Neural cell (in vitro differentiated cells): ENCODE measurements around the gene PPM1J. TPM values are rescaled to one million over a fixed set of nuclear protein-coding genes. Genes with fewer than 3 reads are reported as not detected.

Experiments used
- H2AFZ ChIP-seq: fragments of 200-600, 300-800 bp; sonication (generic), shearing (Covaris generic); 2 replicates; pipeline ENCODE4 v1.6.0; 2014; ENCODE audit warnings: low read depth, mild to moderate bottlenecking, antibody characterized with exemption, low read length, moderate library complexity
- H3F3A ChIP-seq: fragments of 200-600 bp; shearing (Covaris generic); 2 replicates; pipeline ENCODE4 v1.6.1; 2016; ENCODE audit warnings: mild to moderate bottlenecking, moderate library complexity, mixed read lengths, antibody characterized with exemption, low read length; ENCODE audit not compliant: insufficient read depth, poor library complexity, severe bottlenecking
- H3K27ac ChIP-seq: fragments of 200-600, 300-800 bp; sonication (generic), shearing (Covaris generic); 2 replicates; pipeline ENCODE4 v1.5.1; 2014; ENCODE audit warnings: mild to moderate bottlenecking, low read length, moderate library complexity
- H3K27me3 ChIP-seq: fragments of 300-800, 200-600 bp; sonication (generic), shearing (Covaris generic); 2 replicates; pipeline ENCODE4 v1.6.0; 2014; ENCODE audit warnings: mild to moderate bottlenecking, low read depth, low read length, moderate library complexity; ENCODE audit not compliant: insufficient read depth
- H3K36me3 ChIP-seq: fragments of 300-800, 200-600 bp; sonication (generic), shearing (Covaris generic); 2 replicates; pipeline ENCODE4 v1.5.1; 2014; ENCODE audit warnings: mild to moderate bottlenecking, antibody characterized with exemption, low read length, moderate library complexity; ENCODE audit not compliant: insufficient read depth
- H3K4me2 ChIP-seq: fragments of 300-800, 200-600 bp; sonication (generic), shearing (Covaris generic); 2 replicates; pipeline ENCODE4 v1.6.0; 2014; ENCODE audit warnings: mild to moderate bottlenecking, low read length
- H3K4me3 ChIP-seq: fragments of 300-800, 200-600 bp; sonication (generic), shearing (Covaris generic); 2 replicates; pipeline ENCODE4 v1.5.1; 2014; ENCODE audit warnings: mild to moderate bottlenecking, low read length, moderate library complexity
- H3K79me2 ChIP-seq: fragments of 200-600 bp; shearing (Covaris generic); replicated peaks from 2 replicates; pipeline ENCODE4 v1.6.0; 2014; ENCODE audit warnings: mild to moderate bottlenecking, low read length, moderate library complexity; ENCODE audit not compliant: insufficient read depth
- H3K9ac ChIP-seq: fragments of 300-800, 200-600 bp; sonication (generic), shearing (Covaris generic); 2 replicates; pipeline ENCODE4 v1.6.1; 2016; ENCODE audit warnings: mild to moderate bottlenecking, low read length, mixed read lengths
- H3K9me2 ChIP-seq: fragments of 200-600 bp; shearing (Covaris generic); 2 replicates; pipeline ENCODE4 v1.6.1; 2016; ENCODE audit warnings: mild to moderate bottlenecking, low read length, mixed read lengths; ENCODE audit not compliant: insufficient read depth
- H3K9me3 ChIP-seq: fragments of 200-600, 300-800 bp; sonication (generic), shearing (Covaris generic); 2 replicates; pipeline ENCODE4 v1.6.1; 2016; ENCODE audit warnings: mild to moderate bottlenecking, mixed run types, low read length, moderate library complexity, mixed read lengths
- H4K20me1 ChIP-seq: fragments of 200-600 bp; shearing (Covaris generic); 2 replicates; pipeline ENCODE4 v1.6.1; 2016; ENCODE audit warnings: mild to moderate bottlenecking, mixed run types; ENCODE audit not compliant: insufficient read depth
- EP300 ChIP-seq: fragments of 450-650 bp; conservative IDR thresholded peaks from 2 replicates; pipeline ENCODE4 v1.6.1; 2014; ENCODE audit warnings: antibody characterized with exemption, mild to moderate bottlenecking, moderate library complexity; ENCODE audit not compliant: poor library complexity, severe bottlenecking
- EZH2 ChIP-seq: fragments of 200-600, 300-800 bp; shearing (Covaris generic), sonication (generic); IDR thresholded peaks from 2 replicates; pipeline ENCODE4 v1.6.1; 2014; ENCODE audit warnings: antibody characterized with exemption, low read length, borderline replicate concordance, mild to moderate bottlenecking; ENCODE audit not compliant: insufficient read depth, poor library complexity, severe bottlenecking
- MXI1 ChIP-seq: fragments of 450-650 bp; conservative IDR thresholded peaks from 2 replicates; pipeline ENCODE4 v1.6.1; 2014; ENCODE audit warnings: antibody characterized with exemption, mild to moderate bottlenecking; ENCODE audit not compliant: poor library complexity, severe bottlenecking
- POLR2AphosphoS5 ChIP-seq: IDR thresholded peaks from 2 replicates; pipeline ENCODE4 v1.6.1; 2012
- RAD21 ChIP-seq: fragments of 450-650 bp; conservative IDR thresholded peaks from 2 replicates; pipeline ENCODE4 v1.6.1; 2014; ENCODE audit warnings: antibody characterized with exemption, mild to moderate bottlenecking, moderate library complexity
- SMC3 ChIP-seq: fragments of 450-650 bp; conservative IDR thresholded peaks from 2 replicates; pipeline ENCODE4 v1.6.1; 2014; ENCODE audit warnings: antibody characterized with exemption, mild to moderate bottlenecking, moderate library complexity; ENCODE audit not compliant: poor library complexity
- TAF1 ChIP-seq: IDR thresholded peaks from 2 replicates; pipeline ENCODE4 v1.6.1; 2012; ENCODE audit warnings: low read depth
- polyA plus RNA-seq: library from polyadenylated mRNA; depleted of rRNA; stranded (reverse); fragments of >200 nt; gene quantifications from 2 replicates; pipeline ENCODE4 v1.2.3, GENCODE V29; 2014
- TF ChIP-seq, protein P1 (sequence below): fragments of 450-650 bp; IDR thresholded peaks from 2 replicates; pipeline ENCODE4 v1.5.1; 2014; ENCODE audit warnings: antibody characterized with exemption, mild to moderate bottlenecking, moderate library complexity; ENCODE audit not compliant: poor library complexity, severe bottlenecking
- TF ChIP-seq, protein P2 (sequence below): IDR thresholded peaks from 2 replicates; pipeline ENCODE4 v1.6.1; 2012; ENCODE audit warnings: borderline replicate concordance

Gene PPM1J
- polyA plus RNA-seq, 1 donor from 2014 or later, result 0.16 TPM

DNA sequence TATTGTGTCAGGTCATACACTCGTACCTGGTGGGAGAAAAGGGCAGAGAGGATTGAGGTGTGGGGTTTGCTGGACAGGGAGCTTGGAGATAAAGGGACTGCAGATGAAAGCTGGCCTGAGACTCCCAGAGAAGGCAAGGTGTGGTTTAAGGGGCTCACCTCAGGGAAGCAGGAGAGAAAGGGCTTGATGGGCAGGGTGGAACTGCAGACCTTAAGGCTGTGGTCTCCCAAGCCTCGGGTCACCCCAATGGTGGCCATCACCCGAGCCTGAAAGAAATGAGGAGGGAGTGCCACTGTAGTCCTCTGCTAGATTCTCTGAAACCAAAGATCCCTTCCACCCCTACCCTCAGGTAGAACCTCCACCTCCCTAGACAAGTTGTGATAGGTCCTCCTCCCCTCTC is 4.5 kb downstream of the PPM1J start:
- H2AFZ ChIP-seq, result no peak overlapping the region
- H3K79me2 ChIP-seq, result no peaks in the 10 kb centered on the region
- H3K9ac ChIP-seq, result no peak overlapping the region
- TF ChIP-seq TAF1 (no peak), EP300 (no peak)
- no peak overlapping the region for H3K4me2 ChIP-seq
- H3F3A ChIP-seq, result no peaks in the 10 kb centered on the region
- no peaks in the 10 kb centered on the region for H3K36me3 ChIP-seq
- H3K27me3 ChIP-seq, result peaks cover 35% of the 10 kb centered on the region
- H3K9me2 ChIP-seq, result no peaks in the 10 kb centered on the region
- no peak overlapping the region for H3K27ac ChIP-seq
- H3K4me3 ChIP-seq, result no peak overlapping the region
- H4K20me1 ChIP-seq, result no peaks in the 10 kb centered on the region
- no peaks in the 10 kb centered on the region for H3K9me3 ChIP-seq

DNA sequence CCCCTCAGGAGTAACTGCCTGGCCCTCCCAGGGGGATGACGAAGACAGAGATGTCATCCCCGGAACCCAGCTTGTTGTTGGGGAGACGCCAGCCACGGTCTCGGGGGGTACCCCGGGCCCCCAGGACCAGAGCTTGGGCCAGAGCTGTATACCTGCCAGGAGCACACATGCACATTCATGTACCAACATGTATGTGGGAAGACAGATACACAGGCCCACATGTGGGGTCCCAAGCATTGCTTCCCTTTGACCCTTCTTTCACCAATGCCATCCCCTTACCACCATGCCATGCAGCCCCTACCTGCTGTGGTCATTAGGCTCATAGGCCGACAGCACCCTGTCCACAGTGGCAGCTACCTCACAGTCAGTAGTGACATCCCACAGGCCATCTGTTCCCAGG is 5.0 kb downstream of the PPM1J start:
- TF ChIP-seq TAF1, result no peak
- TF ChIP-seq POLR2AphosphoS5, result no peak
- no peak for TF ChIP-seq RAD21
- TF ChIP-seq EP300, result no peak
- no peak for TF ChIP-seq MXI1
- TF ChIP-seq, protein P1, sequence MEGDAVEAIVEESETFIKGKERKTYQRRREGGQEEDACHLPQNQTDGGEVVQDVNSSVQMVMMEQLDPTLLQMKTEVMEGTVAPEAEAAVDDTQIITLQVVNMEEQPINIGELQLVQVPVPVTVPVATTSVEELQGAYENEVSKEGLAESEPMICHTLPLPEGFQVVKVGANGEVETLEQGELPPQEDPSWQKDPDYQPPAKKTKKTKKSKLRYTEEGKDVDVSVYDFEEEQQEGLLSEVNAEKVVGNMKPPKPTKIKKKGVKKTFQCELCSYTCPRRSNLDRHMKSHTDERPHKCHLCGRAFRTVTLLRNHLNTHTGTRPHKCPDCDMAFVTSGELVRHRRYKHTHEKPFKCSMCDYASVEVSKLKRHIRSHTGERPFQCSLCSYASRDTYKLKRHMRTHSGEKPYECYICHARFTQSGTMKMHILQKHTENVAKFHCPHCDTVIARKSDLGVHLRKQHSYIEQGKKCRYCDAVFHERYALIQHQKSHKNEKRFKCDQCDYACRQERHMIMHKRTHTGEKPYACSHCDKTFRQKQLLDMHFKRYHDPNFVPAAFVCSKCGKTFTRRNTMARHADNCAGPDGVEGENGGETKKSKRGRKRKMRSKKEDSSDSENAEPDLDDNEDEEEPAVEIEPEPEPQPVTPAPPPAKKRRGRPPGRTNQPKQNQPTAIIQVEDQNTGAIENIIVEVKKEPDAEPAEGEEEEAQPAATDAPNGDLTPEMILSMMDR, result no peak
- TF ChIP-seq, protein P2, sequence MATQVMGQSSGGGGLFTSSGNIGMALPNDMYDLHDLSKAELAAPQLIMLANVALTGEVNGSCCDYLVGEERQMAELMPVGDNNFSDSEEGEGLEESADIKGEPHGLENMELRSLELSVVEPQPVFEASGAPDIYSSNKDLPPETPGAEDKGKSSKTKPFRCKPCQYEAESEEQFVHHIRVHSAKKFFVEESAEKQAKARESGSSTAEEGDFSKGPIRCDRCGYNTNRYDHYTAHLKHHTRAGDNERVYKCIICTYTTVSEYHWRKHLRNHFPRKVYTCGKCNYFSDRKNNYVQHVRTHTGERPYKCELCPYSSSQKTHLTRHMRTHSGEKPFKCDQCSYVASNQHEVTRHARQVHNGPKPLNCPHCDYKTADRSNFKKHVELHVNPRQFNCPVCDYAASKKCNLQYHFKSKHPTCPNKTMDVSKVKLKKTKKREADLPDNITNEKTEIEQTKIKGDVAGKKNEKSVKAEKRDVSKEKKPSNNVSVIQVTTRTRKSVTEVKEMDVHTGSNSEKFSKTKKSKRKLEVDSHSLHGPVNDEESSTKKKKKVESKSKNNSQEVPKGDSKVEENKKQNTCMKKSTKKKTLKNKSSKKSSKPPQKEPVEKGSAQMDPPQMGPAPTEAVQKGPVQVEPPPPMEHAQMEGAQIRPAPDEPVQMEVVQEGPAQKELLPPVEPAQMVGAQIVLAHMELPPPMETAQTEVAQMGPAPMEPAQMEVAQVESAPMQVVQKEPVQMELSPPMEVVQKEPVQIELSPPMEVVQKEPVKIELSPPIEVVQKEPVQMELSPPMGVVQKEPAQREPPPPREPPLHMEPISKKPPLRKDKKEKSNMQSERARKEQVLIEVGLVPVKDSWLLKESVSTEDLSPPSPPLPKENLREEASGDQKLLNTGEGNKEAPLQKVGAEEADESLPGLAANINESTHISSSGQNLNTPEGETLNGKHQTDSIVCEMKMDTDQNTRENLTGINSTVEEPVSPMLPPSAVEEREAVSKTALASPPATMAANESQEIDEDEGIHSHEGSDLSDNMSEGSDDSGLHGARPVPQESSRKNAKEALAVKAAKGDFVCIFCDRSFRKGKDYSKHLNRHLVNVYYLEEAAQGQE, result no peak
- no peak for TF ChIP-seq SMC3
- TF ChIP-seq EZH2, result no peak
- Histone ChIP-seq H2AFZ (no peak overlapping the region), H3K4me3 (no peak overlapping the region), H3K9me2 (no peaks in the 10 kb centered on the region), H3F3A (no peaks in the 10 kb centered on the region), H3K79me2 (no peaks in the 10 kb centered on the region), H3K36me3 (no peaks in the 10 kb centered on the region), H4K20me1 (no peaks in the 10 kb centered on the region), H3K27me3 (peaks cover 31% of the 10 kb centered on the region), H3K4me2 (no peak overlapping the region), H3K9me3 (no peaks in the 10 kb centered on the region), H3K9ac (no peak overlapping the region), H3K27ac (no peak overlapping the region)

DNA sequence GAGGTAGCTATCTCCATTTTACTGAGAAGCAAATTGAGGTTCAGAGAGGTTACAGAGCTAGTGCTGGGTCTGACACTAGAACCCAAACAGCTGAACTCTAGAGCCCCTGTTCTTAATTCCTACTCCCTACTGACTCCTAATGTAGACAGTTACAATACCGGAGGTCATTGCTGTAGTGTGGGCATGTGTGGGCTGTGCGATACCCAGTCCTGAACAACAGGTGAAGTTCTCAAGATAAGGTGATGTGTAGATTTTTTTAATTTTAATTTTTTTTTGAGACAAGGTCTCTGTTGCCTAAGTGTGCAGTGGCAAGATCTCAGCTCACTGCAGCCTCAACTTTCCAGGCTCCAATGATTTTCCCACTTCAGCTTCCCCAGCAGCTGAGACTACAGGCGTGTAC is 6.6 kb downstream of the PPM1J start:
- TF ChIP-seq, protein P1, result no peak
- no peak for TF ChIP-seq EZH2
- no peak for TF ChIP-seq POLR2AphosphoS5
- TF ChIP-seq, protein P2, result no peak
- no peak for TF ChIP-seq TAF1
- TF ChIP-seq RAD21, result no peak
- TF ChIP-seq MXI1, result no peak
- TF ChIP-seq SMC3, result no peak
- no peak for TF ChIP-seq EP300
- no peaks in the 10 kb centered on the region for H3K36me3 ChIP-seq
- no peaks in the 10 kb centered on the region for H3K9me2 ChIP-seq
- no peaks in the 10 kb centered on the region for H4K20me1 ChIP-seq
- no peaks in the 10 kb centered on the region for H3F3A ChIP-seq
- no peaks in the 10 kb centered on the region for H3K79me2 ChIP-seq
- no peaks in the 10 kb centered on the region for H3K9me3 ChIP-seq
- peaks cover 16% of the 10 kb centered on the region for H3K27me3 ChIP-seq
- no peak overlapping the region for H3K9ac ChIP-seq
- H2AFZ ChIP-seq, result no peak overlapping the region
- H3K4me2 ChIP-seq, result no peak overlapping the region
- no peak overlapping the region for H3K27ac ChIP-seq
- no peak overlapping the region for H3K4me3 ChIP-seq
